ENCODE results near the gene DOCK1. TPM values are rescaled to one million over a fixed set of nuclear protein-coding genes. Genes with fewer than 3 reads are reported as not detected.

Gene DOCK1
- polyA plus RNA-seq = 29.5 TPM
- long read RNA-seq, donor 1, full-length matches to known transcripts = 1 of 1 reads
- long read RNA-seq, donor 1, partial matches to known transcripts = 0 of 1 reads
- long read RNA-seq, donor 1, other reads (novel, unspliced or antisense) = 0 of 1 reads
- long read RNA-seq, donor 2, full-length matches to known transcripts = 1 of 1 reads
- long read RNA-seq, donor 2, partial matches to known transcripts = 0 of 1 reads
- long read RNA-seq, donor 2, other reads (novel, unspliced or antisense) = 0 of 1 reads
- long read RNA-seq, donor 3 = 0 reads
- long read RNA-seq, donor 4 = 0 reads
- long read RNA-seq, donor 5 = 0 reads
- long read RNA-seq, donor 6 = 0 reads
- long read RNA-seq, donor 7, full-length matches to known transcripts = 1 of 1 reads
- long read RNA-seq, donor 7, partial matches to known transcripts = 0 of 1 reads
- long read RNA-seq, donor 7, other reads (novel, unspliced or antisense) = 0 of 1 reads
- long read RNA-seq, donor 8 = 0 reads
- long read RNA-seq, donor 9 = 0 reads
- long read RNA-seq, donor 10, full-length matches to known transcripts = 1 of 1 reads
- long read RNA-seq, donor 10, partial matches to known transcripts = 0 of 1 reads
- long read RNA-seq, donor 10, other reads (novel, unspliced or antisense) = 0 of 1 reads
- long read RNA-seq, donor 11, full-length matches to known transcripts = 1 of 1 reads
- long read RNA-seq, donor 11, partial matches to known transcripts = 0 of 1 reads
- long read RNA-seq, donor 11, other reads (novel, unspliced or antisense) = 0 of 1 reads

DNA sequence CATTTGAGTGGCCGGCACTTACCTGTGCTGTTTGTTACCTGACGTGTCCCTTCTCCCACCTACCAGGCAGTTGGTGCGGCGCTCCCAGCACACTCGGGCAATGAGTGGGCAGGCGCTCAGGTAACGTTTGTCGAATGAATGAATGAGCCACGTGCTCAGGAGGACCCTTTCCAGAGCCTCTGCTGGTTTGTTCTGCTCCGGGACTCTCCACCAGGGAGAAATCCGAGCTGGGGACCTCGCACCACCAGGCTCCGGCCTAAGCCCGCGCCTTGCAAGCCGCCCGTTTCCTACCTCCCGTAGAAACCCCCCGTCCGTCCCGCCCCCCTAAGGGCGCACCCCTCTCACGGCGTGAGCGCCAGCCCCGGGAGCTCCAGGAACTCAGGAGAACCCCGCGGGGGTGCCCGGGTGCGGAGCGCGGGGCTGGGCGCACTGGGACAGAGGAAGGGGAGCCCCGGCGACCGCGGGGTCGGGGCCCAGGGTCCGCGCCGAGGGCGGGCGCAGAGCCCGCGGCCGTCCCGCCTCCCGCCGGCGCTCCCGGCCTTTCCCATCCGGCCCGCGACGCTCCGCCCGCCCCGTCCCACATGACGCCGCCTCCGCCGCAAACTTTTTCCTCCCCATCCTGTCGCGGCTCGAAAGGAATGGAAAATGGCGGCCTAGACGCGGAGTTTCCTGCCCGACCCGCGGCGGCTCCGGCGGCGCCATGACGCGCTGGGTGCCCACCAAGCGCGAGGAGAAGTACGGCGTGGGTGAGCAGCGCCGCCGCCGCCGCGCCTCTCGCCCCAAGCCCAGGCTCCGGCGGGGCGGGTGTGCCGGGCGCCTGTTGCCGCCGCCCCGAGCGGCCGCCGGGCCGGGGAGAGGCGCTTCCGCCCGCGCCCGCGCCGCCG lies at the start of gene DOCK1:
Gene DOCK1 (plus strand): TSS at position 611 of the 884 bp plus-strand sequence. CDS start 90 bp downstream, at position 701.
- no peaks in the 10 kb centered on the region for H3K27me3 ChIP-seq (ENCODE audit: control insufficient read depth, insufficient read depth, low read length)
- no CpG with 5 or more reads among the region's 108 CpGs for WGBS (ENCODE audit: insufficient coverage, low lambda C conversion rate)
- H3K9me3 ChIP-seq (ENCODE audit: control insufficient read depth, low read depth, low read length) = no peaks in the 10 kb centered on the region
- no peaks in the 10 kb centered on the region for H3K36me3 ChIP-seq (ENCODE audit: control insufficient read depth, insufficient read depth, low read length)
- H3K4me1 ChIP-seq (ENCODE audit: control insufficient read depth, insufficient read depth, low read length) = peaks cover 4% of the 10 kb centered on the region
- DNase-seq = peak; percentile 53 to 83
- H3K4me3 ChIP-seq (ENCODE audit: low read length) = peak within 1 kb of the TSS; percentile 64
- no peak within 1 kb of the TSS for H3K27ac ChIP-seq (ENCODE audit: low read length)

DNA sequence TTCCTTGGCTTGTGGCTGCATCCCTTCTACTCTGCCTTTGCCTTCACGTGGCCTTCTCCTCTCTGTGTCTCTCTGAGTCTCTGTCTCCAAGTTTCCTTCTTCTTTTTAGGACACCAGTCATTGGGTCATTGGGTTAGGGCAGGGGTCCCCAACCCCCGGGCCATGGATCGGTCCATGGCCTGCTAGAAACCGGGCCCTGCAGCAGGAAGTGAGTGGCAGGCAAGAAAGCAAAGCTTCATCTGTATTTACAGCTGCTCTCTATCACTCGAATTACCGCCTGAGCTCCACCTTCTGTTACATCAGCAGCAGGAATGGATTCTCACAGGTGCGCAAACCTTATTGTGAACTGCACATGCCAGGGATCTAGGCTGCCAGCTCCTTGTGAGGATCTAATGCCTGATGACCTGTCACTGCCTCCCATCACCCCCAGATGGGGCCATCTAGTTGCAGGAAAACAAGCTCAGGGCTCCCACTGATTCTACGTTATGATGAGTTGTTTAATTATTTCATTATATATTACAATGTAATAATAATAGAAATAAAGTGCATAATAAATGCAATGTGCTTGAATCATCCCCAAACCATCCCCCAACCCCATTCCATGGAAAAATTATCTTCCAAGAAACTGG lies 47.9 kb upstream of the DOCK1 start:
- Histone ChIP-seq H3K9me3 (ENCODE audit: control insufficient read depth, low read depth, low read length) (peaks cover 3% of the 10 kb centered on the region), H3K27me3 (ENCODE audit: control insufficient read depth, insufficient read depth, low read length) (no peaks in the 10 kb centered on the region), H3K36me3 (ENCODE audit: control insufficient read depth, insufficient read depth, low read length) (no peaks in the 10 kb centered on the region), H3K4me1 (ENCODE audit: control insufficient read depth, insufficient read depth, low read length) (no peaks in the 10 kb centered on the region), H3K4me3 (ENCODE audit: low read length) (no peak overlapping the region), H3K27ac (ENCODE audit: low read length) (no peak overlapping the region)
- DNase-seq = no peak
- WGBS (ENCODE audit: insufficient coverage, low lambda C conversion rate) = no CpG with 5 or more reads among the region's 8 CpGs

DNA sequence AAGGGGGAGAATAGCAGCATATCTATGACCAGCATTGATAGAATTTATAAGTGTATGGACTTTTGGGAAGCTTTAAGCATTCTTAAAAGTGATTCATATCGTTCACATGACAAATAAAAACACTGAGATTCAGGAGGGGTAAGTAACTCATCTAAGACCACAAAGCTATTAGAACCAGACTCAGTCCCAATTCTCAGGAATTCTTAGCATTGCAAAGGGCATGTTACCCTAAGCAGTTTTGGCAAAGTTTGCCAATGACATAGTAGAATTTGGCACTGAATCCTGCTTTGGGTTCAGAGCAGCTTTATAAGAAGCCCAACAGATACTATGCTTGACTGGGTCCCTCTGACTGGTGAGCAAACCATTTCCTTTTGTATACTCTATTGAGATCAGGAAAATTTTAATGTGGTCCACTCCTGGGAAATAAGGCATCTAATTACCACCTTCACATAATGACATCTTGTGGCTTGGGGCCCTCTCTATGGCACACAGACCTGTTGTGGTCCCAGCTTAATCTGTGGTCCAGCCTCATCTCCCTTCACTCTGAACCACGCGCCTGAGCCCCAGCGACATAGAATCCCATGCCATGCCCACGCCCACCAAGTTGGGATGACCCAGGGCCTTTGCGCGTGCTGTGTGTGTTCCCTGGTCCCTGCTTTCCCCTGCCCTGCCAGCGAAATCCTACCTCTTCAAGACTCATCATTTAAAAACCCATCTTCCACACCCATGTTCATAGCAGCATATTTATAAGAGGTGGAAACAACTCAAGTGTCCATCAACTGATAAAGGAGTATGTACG lies 37.5 kb upstream of the DOCK1 start:
- WGBS (ENCODE audit: insufficient coverage, low lambda C conversion rate) = no CpG with 5 or more reads among the region's 9 CpGs
- DNase-seq = no peak
- no peaks in the 10 kb centered on the region for H3K27me3 ChIP-seq (ENCODE audit: control insufficient read depth, insufficient read depth, low read length)
- H3K4me1 ChIP-seq (ENCODE audit: control insufficient read depth, insufficient read depth, low read length) = no peaks in the 10 kb centered on the region
- H3K36me3 ChIP-seq (ENCODE audit: control insufficient read depth, insufficient read depth, low read length) = no peaks in the 10 kb centered on the region
- no peak overlapping the region for H3K27ac ChIP-seq (ENCODE audit: low read length)
- H3K4me3 ChIP-seq (ENCODE audit: low read length) = no peak overlapping the region
- no peaks in the 10 kb centered on the region for H3K9me3 ChIP-seq (ENCODE audit: control insufficient read depth, low read depth, low read length)

- Histone ChIP-seq H3K36me3 (ENCODE audit: control insufficient read depth, insufficient read depth, low read length) (no peaks in the 10 kb centered on the region), H3K4me1 (ENCODE audit: control insufficient read depth, insufficient read depth, low read length) (no peaks in the 10 kb centered on the region), H3K4me3 (ENCODE audit: low read length) (no peak overlapping the region), H3K9me3 (ENCODE audit: control insufficient read depth, low read depth, low read length) (no peaks in the 10 kb centered on the region), H3K27ac (ENCODE audit: low read length) (no peak overlapping the region), H3K27me3 (ENCODE audit: control insufficient read depth, insufficient read depth, low read length) (no peaks in the 10 kb centered on the region)
- no peak for DNase-seq
- 80% methylated on average over 1 of the region's 6 CpGs for WGBS (ENCODE audit: insufficient coverage, low lambda C conversion rate)
These were observed 36.9 kb upstream of the DOCK1 start for GRCh38 chr10:126868371-126868770.

- Histone ChIP-seq H3K36me3 (ENCODE audit: control insufficient read depth, insufficient read depth, low read length) (no peaks in the 10 kb centered on the region), H3K4me3 (ENCODE audit: low read length) (no peak overlapping the region), H3K27ac (ENCODE audit: low read length) (no peak overlapping the region), H3K4me1 (ENCODE audit: control insufficient read depth, insufficient read depth, low read length) (no peaks in the 10 kb centered on the region), H3K27me3 (ENCODE audit: control insufficient read depth, insufficient read depth, low read length) (no peaks in the 10 kb centered on the region), H3K9me3 (ENCODE audit: control insufficient read depth, low read depth, low read length) (no peaks in the 10 kb centered on the region)
- 80% methylated on average over 1 of the region's 7 CpGs for WGBS (ENCODE audit: insufficient coverage, low lambda C conversion rate)
- DNase-seq = no peak
These were observed 33.1 kb upstream of the DOCK1 start for GRCh38 chr10:126872135-126872534.

GRCh38 chr10:126872768-126873167 lies 32.5 kb upstream of the DOCK1 start:
- no CpG with 5 or more reads among the region's 3 CpGs for WGBS (ENCODE audit: insufficient coverage, low lambda C conversion rate)

GRCh38 chr10:126876456-126876855 lies 28.8 kb upstream of the DOCK1 start:
- 100% methylated on average over 1 of the region's 3 CpGs for WGBS (ENCODE audit: insufficient coverage, low lambda C conversion rate)
- Histone ChIP-seq H3K36me3 (ENCODE audit: control insufficient read depth, insufficient read depth, low read length) (no peaks in the 10 kb centered on the region), H3K27me3 (ENCODE audit: control insufficient read depth, insufficient read depth, low read length) (no peaks in the 10 kb centered on the region), H3K9me3 (ENCODE audit: control insufficient read depth, low read depth, low read length) (no peaks in the 10 kb centered on the region), H3K4me1 (ENCODE audit: control insufficient read depth, insufficient read depth, low read length) (no peaks in the 10 kb centered on the region), H3K4me3 (ENCODE audit: low read length) (no peak overlapping the region), H3K27ac (ENCODE audit: low read length) (no peak overlapping the region)
- no peak for DNase-seq

More at GRCh38 chr10:126872768-126873167, 32.5 kb upstream of the DOCK1 start:
- Histone ChIP-seq H3K27me3 (ENCODE audit: control insufficient read depth, insufficient read depth, low read length) (no peaks in the 10 kb centered on the region), H3K4me3 (ENCODE audit: low read length) (no peak overlapping the region), H3K9me3 (ENCODE audit: control insufficient read depth, low read depth, low read length) (no peaks in the 10 kb centered on the region), H3K36me3 (ENCODE audit: control insufficient read depth, insufficient read depth, low read length) (no peaks in the 10 kb centered on the region), H3K4me1 (ENCODE audit: control insufficient read depth, insufficient read depth, low read length) (no peaks in the 10 kb centered on the region), H3K27ac (ENCODE audit: low read length) (no peak overlapping the region)
- DNase-seq = no peak

DNA sequence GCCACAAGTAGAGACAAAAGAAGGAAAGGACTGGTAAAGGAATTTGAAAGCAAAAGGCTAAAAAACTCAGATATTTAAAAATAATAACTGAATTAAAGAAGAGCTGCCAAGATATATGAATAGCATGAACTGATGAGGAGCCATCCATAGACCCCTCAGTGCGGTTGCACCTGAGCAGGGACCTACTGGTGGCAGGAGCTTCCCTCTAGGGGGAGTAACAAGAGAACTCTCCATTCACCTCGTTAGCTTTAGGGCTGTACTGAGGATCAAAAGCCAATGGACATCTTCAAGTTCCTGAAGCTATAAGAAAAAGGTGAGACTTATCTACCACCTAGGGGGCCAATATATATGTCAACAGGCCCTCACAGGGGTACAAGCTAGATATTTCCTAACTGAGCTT lies 27.8 kb upstream of the DOCK1 start:
- no peak for DNase-seq
- Histone ChIP-seq H3K36me3 (ENCODE audit: control insufficient read depth, insufficient read depth, low read length) (no peaks in the 10 kb centered on the region), H3K4me3 (ENCODE audit: low read length) (no peak overlapping the region), H3K4me1 (ENCODE audit: control insufficient read depth, insufficient read depth, low read length) (no peaks in the 10 kb centered on the region), H3K9me3 (ENCODE audit: control insufficient read depth, low read depth, low read length) (no peaks in the 10 kb centered on the region), H3K27me3 (ENCODE audit: control insufficient read depth, insufficient read depth, low read length) (no peaks in the 10 kb centered on the region), H3K27ac (ENCODE audit: low read length) (no peak overlapping the region)
- no CpG with 5 or more reads among the region's 2 CpGs for WGBS (ENCODE audit: insufficient coverage, low lambda C conversion rate)

GRCh38 chr10:126878594-126878993 lies 26.6 kb upstream of the DOCK1 start:
- Histone ChIP-seq H3K36me3 (ENCODE audit: control insufficient read depth, insufficient read depth, low read length) (no peaks in the 10 kb centered on the region), H3K27ac (ENCODE audit: low read length) (no peak overlapping the region), H3K4me1 (ENCODE audit: control insufficient read depth, insufficient read depth, low read length) (no peaks in the 10 kb centered on the region), H3K4me3 (ENCODE audit: low read length) (no peak overlapping the region), H3K9me3 (ENCODE audit: control insufficient read depth, low read depth, low read length) (no peaks in the 10 kb centered on the region), H3K27me3 (ENCODE audit: control insufficient read depth, insufficient read depth, low read length) (no peaks in the 10 kb centered on the region)
- WGBS (ENCODE audit: insufficient coverage, low lambda C conversion rate) = no CpG with 5 or more reads among the region's 10 CpGs
- no peak for DNase-seq
